Stimulated activated CD8-positive, alpha-beta memory T cell treated with anti-CD3 and anti-CD28 coated beads, Interleukin-15, amount 100 ng/mL, for 1 hour (primary cell): Measurements from ENCODE around the gene COA3.
A peak's percentile ranks its signal among the peaks of the same experiment; 100 is the strongest.

Source experiments
- DNase-seq: peaks from one replicate; pipeline ENCODE4 v3.0.0-alpha.2; 2020; ENCODE audit warnings: low read depth

COA3 gene

GRCh38 chr17:42798383-42799380 is at the start of gene COA3, which contains the start of gene CNTD1:
COA3 (minus strand) TSS chr17:42798704; CDS start chr17:42798681, 23 bp downstream.
CNTD1 (plus strand) TSS chr17:42798861; CDS start chr17:42799068, 207 bp downstream.
- peak; percentile 55 for DNase-seq

GRCh38 chr17:42848093-42848492 is 49.6 kb upstream of the COA3 start:
- no peak for DNase-seq

GRCh38 chr17:42846594-42847280 is 48.2 kb upstream of the COA3 start:
- no peak for DNase-seq

GRCh38 chr17:42845918-42846593 is 47.6 kb upstream of the COA3 start:
- no peak for DNase-seq

- DNase-seq, result no peak
Observed at GRCh38 chr17:42845556-42845917, 47.0 kb upstream of the COA3 start.

- DNase-seq, result no peak
Observed at GRCh38 chr17:42844761-42845555, 46.5 kb upstream of the COA3 start.

GRCh38 chr17:42844271-42844670 is 45.8 kb upstream of the COA3 start, which contains the start of gene AOC2:
AOC2 (plus strand) TSS chr17:42844580; CDS start chr17:42844627, 47 bp downstream.
- DNase-seq, result no peak

GRCh38 chr17:42843358-42843934 is 44.9 kb upstream of the COA3 start:
- DNase-seq, result no peak

GRCh38 chr17:42841975-42842685 is 43.6 kb upstream of the COA3 start:
- DNase-seq, result no peak

- DNase-seq, result no peak
Observed at GRCh38 chr17:42835732-42836131, 37.2 kb upstream of the COA3 start.

- DNase-seq, result no peak
Observed at GRCh38 chr17:42833767-42834422, 35.4 kb upstream of the COA3 start.

GRCh38 chr17:42832934-42833766 is 34.6 kb upstream of the COA3 start, which contains the start of gene PSME3:
PSME3 (plus strand) TSS chr17:42833397; CDS start chr17:42833632, 235 bp downstream.
- peak; percentile 80 for DNase-seq

GRCh38 chr17:42832213-42832933 is 33.9 kb upstream of the COA3 start:
- DNase-seq, result no peak

GRCh38 chr17:42830971-42831370 is 32.5 kb upstream of the COA3 start:
- DNase-seq, result no peak

- no peak for DNase-seq
Observed at GRCh38 chr17:42827472-42827871, 29.0 kb upstream of the COA3 start.

GRCh38 chr17:42821176-42821575 is 22.7 kb upstream of the COA3 start:
- no peak for DNase-seq

- peak; percentile 27 for DNase-seq
Observed at GRCh38 chr17:42819939-42820535, 21.5 kb upstream of the COA3 start.

GRCh38 chr17:42818379-42818778 is 19.9 kb upstream of the COA3 start:
- DNase-seq, result no peak
